H9 (cell line): ENCODE measurements around the gene PUS7. TPM values are rescaled to one million over a fixed set of nuclear protein-coding genes. Genes with fewer than 3 reads are reported as not detected.

Experiments used
- DNase-seq: peaks from one replicate; pipeline ENCODE4 v3.0.0-alpha.2; 2017
- H2AFZ ChIP-seq: one replicate; pipeline ENCODE4 v1.6.1; 2013; ENCODE audit warnings: mild to moderate bottlenecking, low read length, control low read depth, moderate library complexity
- H2AK5ac ChIP-seq: 2 replicates; pipeline ENCODE4 v1.6.1; 2013; ENCODE audit warnings: low read length, control low read depth, mixed read lengths; ENCODE audit not compliant: insufficient read length
- H2BK120ac ChIP-seq: one replicate; pipeline ENCODE4 v1.6.1; 2013; ENCODE audit warnings: low read depth, mild to moderate bottlenecking, low read length, control low read depth, inconsistent platforms; ENCODE audit not compliant: poor library complexity, severe bottlenecking
- H2BK12ac ChIP-seq: 2 replicates; pipeline ENCODE4 v1.6.1; 2013; ENCODE audit warnings: low read length, control low read depth, mixed read lengths, low read depth; ENCODE audit not compliant: insufficient read length
- H2BK15ac ChIP-seq: 2 replicates; pipeline ENCODE4 v1.6.1; 2013; ENCODE audit warnings: low read depth, low read length, control low read depth
- H2BK20ac ChIP-seq: one replicate; pipeline ENCODE4 v1.6.1; 2013; ENCODE audit warnings: low read depth, mild to moderate bottlenecking, low read length, control low read depth, inconsistent platforms; ENCODE audit not compliant: poor library complexity, severe bottlenecking
- H2BK5ac ChIP-seq: 2 replicates; pipeline ENCODE4 v1.6.1; 2013; ENCODE audit warnings: low read length, control low read depth, mixed read lengths; ENCODE audit not compliant: insufficient read length
- H3K14ac ChIP-seq: 2 replicates; pipeline ENCODE4 v1.6.1; 2013; ENCODE audit warnings: low read length, control low read depth; ENCODE audit not compliant: insufficient read depth
- H3K18ac ChIP-seq: 2 replicates; pipeline ENCODE4 v1.6.1; 2013; ENCODE audit warnings: low read depth, mild to moderate bottlenecking, mixed read lengths, low read length, control low read depth; ENCODE audit not compliant: insufficient read length
- H3K23ac ChIP-seq: 2 replicates; pipeline ENCODE4 v1.6.1; 2013; ENCODE audit warnings: low read length, control low read depth, mixed read lengths, low read depth; ENCODE audit not compliant: insufficient read length
- H3K23me2 ChIP-seq: 2 replicates; pipeline ENCODE4 v1.6.1; 2013; ENCODE audit warnings: low read depth, mild to moderate bottlenecking, mixed read lengths, low read length, control low read depth; ENCODE audit not compliant: insufficient read length, poor library complexity, severe bottlenecking
- H3K27ac ChIP-seq: 2 replicates; pipeline ENCODE4 v1.5.1; 2013; ENCODE audit warnings: low read length, control low read depth, mixed read lengths, low read depth; ENCODE audit not compliant: insufficient read length
- H3K27me3 ChIP-seq: 2 replicates; pipeline ENCODE4 v1.6.1; 2013; ENCODE audit warnings: low read length, control low read depth, inconsistent platforms; ENCODE audit not compliant: insufficient read depth
- H3K4ac ChIP-seq: 2 replicates; pipeline ENCODE4 v1.6.1; 2013; ENCODE audit warnings: low read depth, mild to moderate bottlenecking, control low read depth, inconsistent platforms, low read length, moderate library complexity
- H3K4me1 ChIP-seq: 2 replicates; pipeline ENCODE4 v1.6.1; 2013; ENCODE audit warnings: low read length, control low read depth, inconsistent platforms; ENCODE audit not compliant: insufficient read depth
- H3K4me2 ChIP-seq: 2 replicates; pipeline ENCODE4 v1.6.1; 2013; ENCODE audit warnings: low read length, control low read depth, mixed read lengths; ENCODE audit not compliant: insufficient read length, insufficient read depth
- H3K56ac ChIP-seq: 2 replicates; pipeline ENCODE4 v1.6.1; 2013; ENCODE audit warnings: low read depth, mild to moderate bottlenecking, mixed read lengths, low read length, control low read depth; ENCODE audit not compliant: insufficient read length
- H3K79me1 ChIP-seq: 2 replicates; pipeline ENCODE4 v1.6.1; 2013; ENCODE audit warnings: low read depth, mild to moderate bottlenecking, moderate library complexity, low read length, control low read depth, inconsistent platforms; ENCODE audit not compliant: insufficient read depth, poor library complexity, severe bottlenecking
- H3K79me2 ChIP-seq: 2 replicates; pipeline ENCODE4 v1.6.1; 2013; ENCODE audit warnings: low read length, control low read depth, inconsistent platforms; ENCODE audit not compliant: insufficient read depth
- H3K9ac ChIP-seq: 2 replicates; pipeline ENCODE4 v1.6.1; 2013; ENCODE audit warnings: low read length, control low read depth, mixed read lengths; ENCODE audit not compliant: insufficient read length; ENCODE audit errors: extremely low read depth
- H3K9me3 ChIP-seq: one replicate; pipeline ENCODE4 v1.6.1; 2013; ENCODE audit warnings: low read depth, low read length, inconsistent platforms; ENCODE audit not compliant: control insufficient read depth
- H3T11ph ChIP-seq: one replicate; pipeline ENCODE4 v1.6.1; 2013; ENCODE audit warnings: mild to moderate bottlenecking, low read length, control low read depth, inconsistent platforms
- H4K20me1 ChIP-seq: one replicate; pipeline ENCODE4 v1.6.1; 2013; ENCODE audit not compliant: control insufficient read depth, insufficient read length, insufficient read depth
- H4K5ac ChIP-seq: 2 replicates; pipeline ENCODE4 v1.6.1; 2013; ENCODE audit warnings: low read depth, mild to moderate bottlenecking, mixed read lengths, low read length, control low read depth; ENCODE audit not compliant: insufficient read length
- H4K8ac ChIP-seq: replicated peaks from 2 replicates; pipeline ENCODE4 v1.6.1; 2013; ENCODE audit warnings: low read length, control low read depth, mixed read lengths, low read depth; ENCODE audit not compliant: insufficient read length
- H4K91ac ChIP-seq: 2 replicates; pipeline ENCODE4 v1.6.1; 2013; ENCODE audit warnings: low read depth, mild to moderate bottlenecking, moderate library complexity, mixed read lengths, low read length, control low read depth; ENCODE audit not compliant: insufficient read length
- H3K27ac Mint-ChIP-seq, 3 experiments: 2 replicates in 2 of 3; 3 replicates in 1 of 3; pipeline ENCODE4 v1.8.0; 2020 to 2021; ENCODE audit warnings: mixed read lengths in 3 of 3, mild to moderate bottlenecking in 1 of 3, moderate library complexity in 1 of 3
- H3K27me3 Mint-ChIP-seq: 2 replicates; pipeline ENCODE4 v1.8.0; 2021; ENCODE audit warnings: low read depth, mild to moderate bottlenecking, moderate library complexity, mixed read lengths
- H3K36me3 Mint-ChIP-seq, 3 experiments: 2 replicates in 2 of 3; 3 replicates in 1 of 3; pipeline ENCODE4 v1.8.0; 2020 to 2021; ENCODE audit warnings: low read depth in 3 of 3, mixed read lengths in 3 of 3; ENCODE audit not compliant: insufficient read depth in 1 of 3
- H3K4me1 Mint-ChIP-seq, 2 experiments: 2 replicates each; pipeline ENCODE4 v1.8.0; 2020; ENCODE audit warnings: mixed read lengths in 2 of 2
- H3K4me3 Mint-ChIP-seq, 2 experiments: 2 replicates in 1 of 2; 3 replicates in 1 of 2; pipeline ENCODE4 v1.8.0; 2020 to 2021; ENCODE audit warnings: mild to moderate bottlenecking in 2 of 2, mixed read lengths in 2 of 2, moderate library complexity in 1 of 2
- H3K9me3 Mint-ChIP-seq, 2 experiments: 2 replicates in 1 of 2; 3 replicates in 1 of 2; pipeline ENCODE4 v1.8.0; 2020; ENCODE audit warnings: mild to moderate bottlenecking in 2 of 2, mixed read lengths in 2 of 2, moderate library complexity in 1 of 2
- CTCF ChIP-seq: fragments of 200-600 bp; sonication (generic); conservative IDR thresholded peaks from 3 replicates; pipeline ENCODE4 v1.8.0; 2021; ENCODE audit warnings: antibody characterized with exemption, mild to moderate bottlenecking
- WGBS: extraction: QIAGEN DNeasy Blood & Tissue Kit; methylation state at CpG from one replicate; pipeline ENCODE4 v1.1.7; 2013; ENCODE audit warnings: missing lambda C conversion rate, low lambda C conversion rate, mixed read lengths; ENCODE audit not compliant: insufficient read length; ENCODE audit errors: extremely low coverage; 5-methylcytosine and 5-hydroxymethylcytosine counted together
- total RNA-seq: library from RNA; stranded (reverse); gene quantifications from 2 replicates; pipeline ENCODE4 v1.2.1, GENCODE V29; 2021

PUS7 gene
- total RNA-seq, 1 experiment from 2014 or later, result 54.3 TPM

- H4K8ac ChIP-seq, result no peak overlapping the region
- H3K4me1 Mint-ChIP-seq, result 0 out of 4 replicates have a peak, but pooled peaks cover 0 to 2% of the 10 kb centered on the region in 2 experiments
- no peak overlapping the region for H3K9ac ChIP-seq
- no peak overlapping the region for H2BK5ac ChIP-seq
- H2BK15ac ChIP-seq, result no peak overlapping the region
- H3K9me3 ChIP-seq, result no peaks in the 10 kb centered on the region
- no peak overlapping the region for H2AK5ac ChIP-seq
- no peak overlapping the region for H3K14ac ChIP-seq
- no peaks in the 10 kb centered on the region for H3K4me1 ChIP-seq
- no peak overlapping the region for H3K18ac ChIP-seq
- no peak overlapping the region for H3K4ac ChIP-seq
- H3K4me3 Mint-ChIP-seq, result no peak overlapping the region
- no CpG with 5 or more reads among the region's 2 CpGs for WGBS
- no peak overlapping the region for H2BK12ac ChIP-seq
- H4K5ac ChIP-seq, result no peak overlapping the region
- no peak overlapping the region for H3K56ac ChIP-seq
- H3K23ac ChIP-seq, result no peak overlapping the region
- TF ChIP-seq CTCF, result no peak
- 0 out of 7 replicates have a peak overlapping the region, but pooled peaks of 1 of the 3 experiments have one; percentile 5 for H3K27ac Mint-ChIP-seq
- peaks cover 9 to 27% (median 25%) of the 10 kb centered on the region in 3 experiments; a peak in 6 of 7 replicates for H3K36me3 Mint-ChIP-seq
- H3K79me1 ChIP-seq, result no peaks in the 10 kb centered on the region
- H3K27ac ChIP-seq, result no peak overlapping the region
- H3K27me3 Mint-ChIP-seq, result no peaks in the 10 kb centered on the region
- H3K27me3 ChIP-seq, result no peaks in the 10 kb centered on the region
- no peak overlapping the region for H2AFZ ChIP-seq
- H3K79me2 ChIP-seq, result no peaks in the 10 kb centered on the region
- no peaks in the 10 kb centered on the region for H3K9me3 Mint-ChIP-seq
- H3K23me2 ChIP-seq, result no peaks in the 10 kb centered on the region
- H4K20me1 ChIP-seq, result no peaks in the 10 kb centered on the region
- H3K4me2 ChIP-seq, result no peak overlapping the region
- H4K91ac ChIP-seq, result no peak overlapping the region
- H3T11ph ChIP-seq, result no peak overlapping the region
- DNase-seq, result no peak
- H2BK20ac ChIP-seq, result no peak overlapping the region
- H2BK120ac ChIP-seq, result no peak overlapping the region
These were observed 67.2 kb downstream of the PUS7 start for GRCh38 chr7:105454921-105455320.
